ENCODE data around the gene SLC2A4.
A peak's percentile ranks its signal among the peaks of the same experiment; 100 is the strongest.

Gene SLC2A4

DNA sequence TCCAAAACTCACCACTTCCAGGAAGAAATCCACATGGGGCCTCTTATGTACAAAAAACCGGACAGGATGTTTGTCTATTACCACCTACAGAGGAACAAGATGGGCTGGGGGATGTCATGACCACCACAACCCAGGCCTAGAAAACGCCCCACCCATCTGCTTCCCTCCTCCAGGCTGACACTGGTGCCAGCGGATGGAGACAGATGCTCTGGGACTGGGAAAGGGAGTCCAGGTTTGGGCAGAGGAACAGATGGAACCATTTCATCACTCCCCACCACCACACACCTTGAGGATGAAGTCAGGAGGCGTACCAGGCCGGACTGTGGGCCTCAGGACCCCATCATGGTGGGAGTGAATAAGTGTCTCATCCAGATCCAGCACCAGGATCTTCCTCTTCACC lies 34.7 kb upstream of the SLC2A4 start:
- DNase-seq (ENCODE audit: low read depth in 1 of 2, low spot score in 1 of 2): no peak

- DNase-seq (ENCODE audit: low read depth in 1 of 2, low spot score in 1 of 2): no peak
Measured at GRCh38 chr17:7248796-7249195, 32.7 kb upstream of the SLC2A4 start.

GRCh38 chr17:7249214-7249613 lies 32.3 kb upstream of the SLC2A4 start:
- DNase-seq (ENCODE audit: low read depth in 1 of 2, low spot score in 1 of 2): no peak

GRCh38 chr17:7249830-7250229 lies 31.7 kb upstream of the SLC2A4 start:
- no peak for DNase-seq (ENCODE audit: low read depth in 1 of 2, low spot score in 1 of 2)

GRCh38 chr17:7250695-7251627 lies 30.6 kb upstream of the SLC2A4 start:
- DNase-seq (ENCODE audit: low read depth in 1 of 2, low spot score in 1 of 2): no peak

GRCh38 chr17:7251661-7252175 lies 29.8 kb upstream of the SLC2A4 start, which contains the start of gene CTDNEP1:
CTDNEP1 (minus strand) TSS chr17:7251734; CDS start chr17:7251296, 438 bp downstream.
- peak; percentile 96 to 99 for DNase-seq (ENCODE audit: low read depth in 1 of 2, low spot score in 1 of 2)

GRCh38 chr17:7252176-7253043 lies 29.1 kb upstream of the SLC2A4 start, which contains the start of gene ELP5:
ELP5 (plus strand) TSS chr17:7252215; CDS start chr17:7252551, 336 bp downstream.
- DNase-seq (ENCODE audit: low read depth in 1 of 2, low spot score in 1 of 2): peak; percentile 70 to 75

GRCh38 chr17:7253082-7253481 lies 28.4 kb upstream of the SLC2A4 start:
- no peak for DNase-seq (ENCODE audit: low read depth in 1 of 2, low spot score in 1 of 2)

DNA sequence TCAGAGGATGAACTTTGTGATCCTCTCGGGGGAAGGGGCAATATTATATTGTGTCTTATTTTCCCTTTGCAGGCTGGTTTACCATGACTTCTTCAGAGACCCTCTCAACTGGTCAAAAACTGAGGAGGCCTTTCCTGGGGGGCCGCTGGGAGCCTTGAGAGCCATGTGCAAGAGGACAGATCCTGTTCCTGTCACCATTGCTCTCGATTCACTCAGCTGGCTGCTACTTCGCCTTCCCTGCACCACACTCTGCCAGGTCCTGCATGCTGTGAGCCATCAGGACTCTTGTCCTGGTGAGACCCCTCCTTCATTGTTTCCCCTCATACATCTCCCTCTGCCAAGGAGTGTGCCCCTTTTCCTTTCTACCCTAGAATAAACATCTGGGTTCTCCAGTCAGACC lies 27.0 kb upstream of the SLC2A4 start:
- no peak for DNase-seq (ENCODE audit: low read depth in 1 of 2, low spot score in 1 of 2)

- no peak for DNase-seq (ENCODE audit: low read depth in 1 of 2, low spot score in 1 of 2)
Measured at GRCh38 chr17:7256766-7257456, 24.6 kb upstream of the SLC2A4 start.

- no peak for DNase-seq (ENCODE audit: low read depth in 1 of 2, low spot score in 1 of 2)
Measured at GRCh38 chr17:7258731-7259554, 22.6 kb upstream of the SLC2A4 start.

DNA sequence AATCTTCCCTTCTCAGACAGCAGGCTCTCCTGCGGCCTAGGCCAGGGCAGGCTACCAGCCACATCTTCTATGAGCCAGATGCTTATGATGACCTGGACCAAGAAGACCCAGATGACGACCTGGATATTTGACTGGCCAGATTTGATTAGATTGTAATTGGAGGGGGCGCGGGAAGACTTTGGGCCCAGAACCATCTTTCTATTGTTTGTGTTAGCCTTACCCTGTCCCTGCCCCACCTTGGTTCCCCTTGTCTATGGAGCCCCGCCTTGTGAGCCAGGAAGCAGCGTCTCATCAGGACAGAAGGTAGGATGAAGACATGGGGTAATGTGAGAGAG lies 22.0 kb upstream of the SLC2A4 start:
- DNase-seq (ENCODE audit: low read depth in 1 of 2, low spot score in 1 of 2): no peak

- DNase-seq (ENCODE audit: low read depth in 1 of 2, low spot score in 1 of 2): no peak
Measured at GRCh38 chr17:7260151-7260550, 21.4 kb upstream of the SLC2A4 start.

- DNase-seq (ENCODE audit: low read depth in 1 of 2, low spot score in 1 of 2): no peak
Measured at GRCh38 chr17:7260651-7261378, 20.7 kb upstream of the SLC2A4 start.

DNA sequence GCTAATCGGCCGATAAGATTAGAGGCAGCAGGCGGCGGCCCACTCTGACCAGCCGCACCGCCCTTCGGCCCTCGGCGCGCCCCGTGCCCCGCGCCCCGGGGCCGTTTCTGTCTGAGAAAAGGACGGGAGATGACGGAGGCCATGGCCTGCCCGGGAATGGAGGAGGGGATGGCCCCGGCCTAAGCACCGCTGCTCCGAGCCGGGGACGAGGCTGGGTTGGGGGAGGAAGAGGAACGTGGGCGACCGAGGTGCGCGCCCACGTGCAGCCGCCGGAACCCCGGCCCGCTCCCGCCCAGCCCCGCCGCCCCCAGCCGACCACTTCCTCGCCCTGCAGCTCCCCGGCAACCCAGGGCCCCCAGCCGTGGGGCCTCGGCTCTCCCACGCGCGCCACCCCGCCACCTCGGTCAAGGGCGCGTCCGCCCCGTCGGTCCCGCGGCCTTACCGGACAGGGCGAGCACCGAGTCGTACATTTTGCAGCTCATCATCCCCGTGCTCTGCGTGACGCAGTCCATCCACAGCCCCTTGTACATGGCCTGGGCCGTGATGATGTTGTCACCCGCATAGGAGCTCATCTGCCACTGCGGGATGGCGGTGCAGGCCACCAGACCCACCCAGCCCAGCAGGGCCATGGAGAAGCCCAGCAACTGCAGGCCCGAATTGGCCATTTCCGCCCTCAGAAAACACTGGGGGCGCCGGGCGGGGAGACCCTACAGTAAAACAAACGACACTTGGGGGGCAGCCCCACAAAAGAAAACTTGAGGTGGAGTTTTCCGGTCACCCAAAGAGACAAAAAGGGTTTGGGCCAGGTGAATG lies 19.9 kb upstream of the SLC2A4 start:
- no peak for DNase-seq (ENCODE audit: low read depth in 1 of 2, low spot score in 1 of 2)

GRCh38 chr17:7262192-7262934 lies 19.2 kb upstream of the SLC2A4 start, which contains the start of gene CLDN7:
CLDN7 (minus strand) TSS chr17:7262478; CDS start chr17:7262043, 435 bp downstream.
- no peak for DNase-seq (ENCODE audit: low read depth in 1 of 2, low spot score in 1 of 2)

DNA sequence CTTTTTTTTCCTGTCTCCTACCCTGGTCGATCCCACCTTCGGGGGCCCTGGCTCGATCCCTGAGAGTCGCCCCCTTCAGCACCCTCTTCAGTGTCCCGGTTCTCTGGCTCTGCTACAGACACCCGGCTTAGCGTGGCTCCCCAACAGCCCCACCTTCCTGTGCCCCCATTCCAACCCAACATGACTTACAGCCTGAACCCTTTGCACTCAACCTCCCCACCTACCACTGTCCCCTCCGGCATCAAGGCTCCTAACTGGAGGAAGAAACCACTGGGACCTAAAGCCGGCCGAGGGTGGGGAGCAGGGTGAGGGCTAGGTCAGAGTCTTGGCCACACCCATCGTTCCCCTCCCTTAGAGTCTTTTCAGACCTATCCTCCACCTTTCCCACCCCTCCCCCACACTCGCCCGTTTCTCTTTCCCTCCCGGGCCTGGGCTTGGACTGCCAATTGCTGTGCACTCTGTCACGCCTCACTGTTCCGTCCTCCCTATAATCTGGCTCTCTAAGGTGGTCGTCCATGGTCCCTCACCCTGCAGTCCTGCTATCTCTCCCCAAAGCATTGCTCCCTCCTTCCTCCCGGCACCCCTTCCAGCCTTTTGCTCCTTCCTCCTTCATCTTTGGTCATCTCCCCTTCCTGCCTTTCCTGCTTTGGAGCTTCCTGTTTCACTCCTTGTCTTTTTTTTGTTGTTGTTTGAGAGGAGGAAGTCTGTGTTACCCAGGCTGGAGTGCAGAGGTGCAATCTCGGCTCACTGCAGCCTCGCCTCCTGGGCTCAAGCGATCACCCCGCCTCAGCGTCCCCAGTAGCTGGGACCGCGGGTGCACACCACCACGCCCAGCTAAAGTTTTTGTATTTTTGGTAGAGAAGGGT lies 18.4 kb upstream of the SLC2A4 start:
- DNase-seq (ENCODE audit: low read depth in 1 of 2, low spot score in 1 of 2): no peak

Measured in activated T-helper 1 cell treated with anti-CD3 and anti-CD28 coated beads, Interleukin-2, amount 50 U/mL, for 16 hours (primary cell).